Endothelial cell of umbilical vein (primary cell): ENCODE results near the gene HSD17B8. TPM values are rescaled to one million over a fixed set of nuclear protein-coding genes. Genes with fewer than 3 reads are reported as not detected.

ENCODE experiments used
- BruUV-seq: library from RNA; stranded (reverse); fragments of 400-500 nt; replicated peaks from 2 replicates; lab custom pipeline; 2021; lab: Mats Ljungman, UMichigan
- CTCF ChIA-PET: fragments of 300-600, 350-600 bp; sonication (Branson Sonifier 250); formaldehyde crosslinking; loops from one replicate; lab custom pipeline; 2021; ENCODE audit warnings: antibody characterized with exemption, inconsistent platforms; lab: Charles Lee
- POLR2A ChIA-PET: fragments of 300-600, 350-600 bp; sonication (Branson Sonifier 250); formaldehyde crosslinking; loops from one replicate; lab custom pipeline; 2021; ENCODE audit warnings: antibody characterized with exemption, inconsistent platforms; lab: Charles Lee
- DNase-seq: peaks from one replicate; pipeline ENCODE4 v3.0.0-alpha.2; 2011; ENCODE audit warnings: low read depth, low spot score
- FAIRE-seq: peaks from 2 replicates; lab custom pipeline; 2011; peaks lifted over from hg19 to GRCh38; lab: Jason Lieb, UNC
- H2AFZ ChIP-seq: 2 replicates; pipeline ENCODE4 v1.6.0; 2012; ENCODE audit warnings: low read depth, low read length, control low read depth, inconsistent platforms
- H3K27ac ChIP-seq: 2 replicates; pipeline ENCODE4 v1.5.1; 2011; ENCODE audit warnings: low read depth, mild to moderate bottlenecking, control low read depth, low read length, moderate library complexity; ENCODE audit not compliant: insufficient read depth
- H3K27me3 ChIP-seq, 2 experiments: 2 replicates each; pipeline versions ENCODE4 v1.6.0 to v1.6.1; 2011; ENCODE audit warnings: low read length in 2 of 2, mixed read lengths in 1 of 2; ENCODE audit not compliant: control insufficient read depth in 2 of 2, insufficient read depth in 2 of 2
- H3K36me3 ChIP-seq, 2 experiments: 2 replicates in 1 of 2; 3 replicates in 1 of 2; pipeline ENCODE4 v1.5.1; 2011; ENCODE audit warnings: low read length in 2 of 2, mild to moderate bottlenecking in 1 of 2, moderate library complexity in 1 of 2; ENCODE audit not compliant: control insufficient read depth in 2 of 2, insufficient read depth in 2 of 2; ENCODE audit errors: extremely low read depth in 1 of 2
- H3K4me1 ChIP-seq: 3 replicates; pipeline ENCODE4 v1.5.1; 2011; ENCODE audit warnings: mild to moderate bottlenecking, low read length; ENCODE audit not compliant: control insufficient read depth, insufficient read depth; ENCODE audit errors: extremely low read depth
- H3K4me2 ChIP-seq: 2 replicates; pipeline ENCODE4 v1.6.1; 2011; ENCODE audit warnings: low read length, control low read depth, mixed read lengths; ENCODE audit not compliant: insufficient read depth
- H3K4me3 ChIP-seq, 3 experiments: fragments of 200-600 bp in 1 of 3; sonication (generic), shearing (Covaris generic) in 1 of 3; replicated peaks in 1 of 3; 2 replicates each; pipeline ENCODE4 v1.5.1; 2011 to 2016; ENCODE audit warnings: control low read depth in 3 of 3, low read length in 3 of 3, mild to moderate bottlenecking in 2 of 3, inconsistent platforms in 1 of 3, low read depth in 1 of 3, moderate library complexity in 1 of 3; ENCODE audit not compliant: insufficient read depth in 1 of 3
- H3K79me2 ChIP-seq: 2 replicates; pipeline ENCODE4 v1.6.0; 2012; ENCODE audit warnings: low read length, inconsistent platforms; ENCODE audit not compliant: control insufficient read depth, insufficient read depth
- H3K9ac ChIP-seq: replicated peaks from 2 replicates; pipeline ENCODE3; 2011; ENCODE audit warnings: low read length, control low read depth; ENCODE audit not compliant: insufficient read depth; ENCODE audit errors: extremely low read depth
- H3K9me1 ChIP-seq: replicated peaks from 3 replicates; pipeline ENCODE4 v1.6.0; 2011; ENCODE audit warnings: mild to moderate bottlenecking, low read length; ENCODE audit not compliant: control insufficient read depth, insufficient read depth; ENCODE audit errors: extremely low read depth
- H3K9me3 ChIP-seq: replicated peaks from 2 replicates; pipeline ENCODE4 v1.5.1; 2012; ENCODE audit warnings: low read length, inconsistent platforms; ENCODE audit not compliant: control insufficient read depth, insufficient read depth
- H4K20me1 ChIP-seq: replicated peaks from 2 replicates; pipeline ENCODE3; 2011; ENCODE audit warnings: mild to moderate bottlenecking, low read length; ENCODE audit not compliant: control insufficient read depth, insufficient read depth; ENCODE audit errors: extremely low read depth
- EZH2 ChIP-seq: IDR thresholded peaks from 2 replicates; pipeline ENCODE4 v1.6.1; 2012; ENCODE audit warnings: borderline replicate concordance, low read depth, mild to moderate bottlenecking, moderate library complexity, low read length, inconsistent platforms; ENCODE audit not compliant: severe bottlenecking
- FOS ChIP-seq: IDR thresholded peaks from 2 replicates; pipeline ENCODE4 v1.6.1; 2011; ENCODE audit warnings: mild to moderate bottlenecking, low read length, moderate library complexity, borderline replicate concordance; ENCODE audit not compliant: insufficient read depth
- GATA2 ChIP-seq: IDR thresholded peaks from 2 replicates; pipeline ENCODE4 v1.7.0; 2011; ENCODE audit warnings: low read depth, mild to moderate bottlenecking, moderate library complexity, mixed read lengths, low read length; ENCODE audit not compliant: insufficient read length, insufficient read depth
- JUN ChIP-seq: IDR thresholded peaks from 2 replicates; pipeline ENCODE4 v1.6.1; 2011; ENCODE audit warnings: borderline replicate concordance, low read depth; ENCODE audit not compliant: insufficient read length, insufficient read depth
- MYC ChIP-seq: IDR thresholded peaks from one replicate; pipeline ENCODE4 v1.6.1; 2011; ENCODE audit warnings: mild to moderate bottlenecking, low read depth, low read length
- POLR2A ChIP-seq: IDR thresholded peaks from 2 replicates; pipeline ENCODE4 v1.6.1; 2012; ENCODE audit warnings: low read depth, mild to moderate bottlenecking, control low read depth, low read length
- POLR2AphosphoS5 ChIP-seq: IDR thresholded peaks from 2 replicates; pipeline ENCODE4 v1.6.1; 2012; ENCODE audit warnings: low read depth, mild to moderate bottlenecking, control low read depth, low read length, moderate library complexity; ENCODE audit not compliant: insufficient read depth
- dilution Hi-C: fragments of 300-500 bp; cut with MboI; formaldehyde crosslinking; loops from one replicate; pipeline ENCODE4 v1.15.0; 2019; ENCODE audit warnings: low sequenced_read_pairs; ENCODE audit not compliant: extremely low pct_ligation_motif_present
- intact Hi-C: fragments of 100-400 bp; cut with micrococcal nuclease; formaldehyde crosslinking; loops from one replicate; pipeline ENCODE4 v1.10.0; 2022
- polyA plus RNA-seq, 4 experiments: library from polyadenylated mRNA; depleted of rRNA in 3 of 4; stranded (reverse) in 3 of 4; unstranded in 1 of 4; fragments of >200 nt; gene quantifications; 2 replicates each; pipeline versions ENCODE4 v1.2.1 to v1.2.3, GENCODE V29; 2011 to 2012; ENCODE audit warnings: missing spikeins in 1 of 4
- total RNA-seq: library from RNA; stranded (reverse); gene quantifications from 2 replicates; pipeline ENCODE4 v1.2.3, GENCODE V29; 2021
- TF ChIP-seq, protein P1 (sequence below): IDR thresholded peaks from 2 replicates; pipeline ENCODE4 v1.6.1; 2011; ENCODE audit not compliant: insufficient read depth, insufficient read length
- TF ChIP-seq, protein P2 (sequence below), 2 donors: IDR thresholded peaks; 1 replicate in 1 of 2; 2 replicates in 1 of 2; pipeline ENCODE4 v1.5.1; 2011; ENCODE audit warnings: low read length in 2 of 2, mild to moderate bottlenecking in 2 of 2, moderate library complexity in 2 of 2, control low read depth in 1 of 2, inconsistent platforms in 1 of 2, low read depth in 1 of 2; ENCODE audit not compliant: insufficient read depth in 1 of 2; ENCODE audit errors: extremely low read depth in 1 of 2

Gene HSD17B8
- total and polyA plus RNA-seq, 2 donors (not counting 3 experiments of a cell fraction or from before 2014, with no cell fraction given): 4.0 to 8.2 TPM

DNA sequence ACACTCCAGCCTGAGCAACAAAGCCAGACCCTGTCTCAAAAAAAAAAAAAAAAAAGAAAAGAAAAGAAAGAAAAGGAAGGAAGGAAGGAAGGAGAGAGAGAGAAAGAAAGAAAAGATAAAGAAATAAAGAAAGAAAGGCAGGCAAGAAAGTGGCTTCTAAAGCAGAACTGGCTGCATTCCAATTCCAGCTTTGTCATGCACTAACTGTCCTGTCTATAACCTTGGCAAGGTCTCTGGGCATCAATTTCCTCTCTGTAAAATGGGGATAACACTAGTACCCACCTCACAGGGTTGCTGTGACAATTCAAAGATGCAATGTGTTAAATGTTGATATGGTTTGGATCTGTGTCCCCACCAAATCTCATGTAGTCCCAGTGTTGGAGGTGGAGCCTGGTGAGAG lies 31.9 kb downstream of the HSD17B8 start:
- POLR2A ChIA-PET: interaction anchor here (0.7 kb wide), 1 partner anchor 1507 kb away, joined by 7 read pairs; no protein-coding TSS in a partner anchor

DNA sequence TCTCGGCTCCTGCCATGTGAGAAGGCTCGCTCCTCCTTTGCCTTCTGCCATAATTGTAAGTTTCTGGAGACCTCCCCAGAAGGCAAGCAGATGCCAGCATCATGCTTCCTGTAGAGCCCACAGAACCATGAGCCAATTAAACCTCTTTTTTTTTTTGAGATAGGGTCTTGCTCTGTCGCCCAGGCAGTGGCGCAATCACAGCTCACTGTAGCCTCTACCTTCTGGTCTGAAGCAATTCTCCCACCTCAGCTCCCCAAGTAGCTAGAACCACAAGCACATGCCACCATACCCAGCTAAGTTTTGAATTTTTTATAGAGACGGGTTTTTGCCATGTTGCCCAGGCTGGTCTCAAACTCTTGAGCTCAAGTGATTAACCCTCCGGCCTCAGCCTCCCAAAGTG lies 32.4 kb downstream of the HSD17B8 start:
- DNase-seq: no peak
- no peaks in the 10 kb centered on the region for H3K9me3 ChIP-seq
- no peak overlapping the region for H3K4me3 ChIP-seq
- ChIA-PET POLR2A (interaction anchor here (0.7 kb wide), 1 partner anchor 1507 kb away, joined by 7 read pairs; no protein-coding TSS in a partner anchor), CTCF (interaction anchor here (1.3 to 7.7 kb wide), 2 partner anchors 12 to 87 kb away, joined by 3 to 43 read pairs; no protein-coding TSS in a partner anchor)
- H3K9me1 ChIP-seq: no peaks in the 10 kb centered on the region
- H3K4me1 ChIP-seq: no peaks in the 10 kb centered on the region
- no peaks in the 10 kb centered on the region for H3K36me3 ChIP-seq
- no peaks in the 10 kb centered on the region for H3K79me2 ChIP-seq
- FAIRE-seq: no peak
- no peak for TF ChIP-seq POLR2AphosphoS5
- TF ChIP-seq FOS: no peak
- TF ChIP-seq, protein P1, sequence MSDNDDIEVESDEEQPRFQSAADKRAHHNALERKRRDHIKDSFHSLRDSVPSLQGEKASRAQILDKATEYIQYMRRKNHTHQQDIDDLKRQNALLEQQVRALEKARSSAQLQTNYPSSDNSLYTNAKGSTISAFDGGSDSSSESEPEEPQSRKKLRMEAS: no peak
- TF ChIP-seq, protein P2, sequence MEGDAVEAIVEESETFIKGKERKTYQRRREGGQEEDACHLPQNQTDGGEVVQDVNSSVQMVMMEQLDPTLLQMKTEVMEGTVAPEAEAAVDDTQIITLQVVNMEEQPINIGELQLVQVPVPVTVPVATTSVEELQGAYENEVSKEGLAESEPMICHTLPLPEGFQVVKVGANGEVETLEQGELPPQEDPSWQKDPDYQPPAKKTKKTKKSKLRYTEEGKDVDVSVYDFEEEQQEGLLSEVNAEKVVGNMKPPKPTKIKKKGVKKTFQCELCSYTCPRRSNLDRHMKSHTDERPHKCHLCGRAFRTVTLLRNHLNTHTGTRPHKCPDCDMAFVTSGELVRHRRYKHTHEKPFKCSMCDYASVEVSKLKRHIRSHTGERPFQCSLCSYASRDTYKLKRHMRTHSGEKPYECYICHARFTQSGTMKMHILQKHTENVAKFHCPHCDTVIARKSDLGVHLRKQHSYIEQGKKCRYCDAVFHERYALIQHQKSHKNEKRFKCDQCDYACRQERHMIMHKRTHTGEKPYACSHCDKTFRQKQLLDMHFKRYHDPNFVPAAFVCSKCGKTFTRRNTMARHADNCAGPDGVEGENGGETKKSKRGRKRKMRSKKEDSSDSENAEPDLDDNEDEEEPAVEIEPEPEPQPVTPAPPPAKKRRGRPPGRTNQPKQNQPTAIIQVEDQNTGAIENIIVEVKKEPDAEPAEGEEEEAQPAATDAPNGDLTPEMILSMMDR (IDR thresholded peaks at IDR 0.05; ENCODE audit: extremely low read depth in 1 of 2, insufficient read depth in 1 of 2, low read depth in 1 of 2, low read length in 2 of 2): no peak
- TF ChIP-seq EZH2: no peak
- TF ChIP-seq JUN: no peak
- no peak for TF ChIP-seq POLR2A
- no peak for TF ChIP-seq MYC
- TF ChIP-seq GATA2: no peak
- no peak overlapping the region for H3K27ac ChIP-seq
- H3K27me3 ChIP-seq: peaks cover 16 to 24% of the 10 kb centered on the region in 2 experiments
- no peak overlapping the region for H3K4me2 ChIP-seq
- H2AFZ ChIP-seq: no peak overlapping the region
- H4K20me1 ChIP-seq: no peaks in the 10 kb centered on the region
- no peak overlapping the region for H3K9ac ChIP-seq
- BruUV-seq: no TSS peak
- dilution Hi-C loops: no loop called here
- intact Hi-C loops: no loop called here

More for the DNA sequence above, 31.9 kb downstream of the HSD17B8 start:
- no TSS peak for BruUV-seq
- Histone ChIP-seq H3K9me3 (no peaks in the 10 kb centered on the region), H3K36me3 (no peaks in the 10 kb centered on the region), H2AFZ (no peak overlapping the region), H3K9me1 (no peaks in the 10 kb centered on the region), H3K27ac (no peak overlapping the region), H3K79me2 (no peaks in the 10 kb centered on the region), H3K9ac (no peak overlapping the region), H3K4me3 (no peak overlapping the region), H3K4me2 (no peak overlapping the region), H3K4me1 (no peaks in the 10 kb centered on the region), H4K20me1 (no peaks in the 10 kb centered on the region), H3K27me3 (peaks cover 18 to 27% of the 10 kb centered on the region in 2 experiments)
- no peak for FAIRE-seq
- TF ChIP-seq POLR2A (no peak), FOS (no peak), EZH2 (no peak)
- no peak for DNase-seq
- CTCF ChIA-PET: interaction anchor here (1.1 to 7.7 kb wide), 6 partner anchors 9 to 252 kb away, joined by 3 to 43 read pairs (median 4); no protein-coding TSS in a partner anchor
- intact Hi-C loops (no loop called here), dilution Hi-C loops (no loop called here)
